Spleen (tissue), 13 donors: Measurements from ENCODE around the gene RNPEP. TPM values are rescaled to one million over a fixed set of nuclear protein-coding genes. Genes with fewer than 3 reads are reported as not detected.
A peak's percentile ranks its signal among the peaks of the same experiment; 100 is the strongest.

Source experiments
- DNase-seq: peaks from one replicate; pipeline ENCODE4 v3.0.0-alpha.2; 2020
- H3K27ac ChIP-seq, 8 donors: fragments of 200-600 bp; sonication (generic) in 7 of 8; 1 replicate in 4 of 8; 2 replicates in 4 of 8; pipeline versions ENCODE4 v1.5.0 to v1.8.0; 2016 to 2021; ENCODE audit warnings: inconsistent platforms in 4 of 8, mild to moderate bottlenecking in 4 of 8, moderate library complexity in 1 of 8
- H3K27me3 ChIP-seq, 7 donors: fragments of 200-600 bp; sonication (generic) in 6 of 7; replicated peaks in 1 of 7; 1 replicate in 4 of 7; 2 replicates in 3 of 7; pipeline versions ENCODE4 v1.5.0 to v1.8.0; 2016 to 2021; ENCODE audit warnings: inconsistent platforms in 3 of 7, mild to moderate bottlenecking in 1 of 7
- H3K36me3 ChIP-seq, 6 donors: fragments of 200-600 bp; sonication (generic) in 5 of 6; 1 replicate in 4 of 6; 2 replicates in 2 of 6; pipeline versions ENCODE4 v1.5.0 to v1.8.0; 2016 to 2021; ENCODE audit warnings: inconsistent platforms in 2 of 6
- H3K4me1 ChIP-seq, 6 donors: fragments of 200-600 bp; sonication (generic) in 5 of 6; 1 replicate in 3 of 6; 2 replicates in 3 of 6; pipeline versions ENCODE4 v1.5.0 to v1.8.0; 2016 to 2021; ENCODE audit warnings: inconsistent platforms in 3 of 6
- H3K4me3 ChIP-seq, 8 donors: fragments of 200-600 bp; sonication (generic) in 7 of 8; 1 replicate in 4 of 8; 2 replicates in 4 of 8; pipeline versions ENCODE4 v1.5.0 to v1.8.0; 2016 to 2021; ENCODE audit warnings: inconsistent platforms in 4 of 8, mild to moderate bottlenecking in 4 of 8, moderate library complexity in 2 of 8
- H3K9me3 ChIP-seq, 8 donors: fragments of 200-600 bp; sonication (generic) in 7 of 8; 1 replicate in 4 of 8; 2 replicates in 4 of 8; pipeline versions ENCODE4 v1.5.0 to v1.8.0; 2016 to 2021; ENCODE audit warnings: inconsistent platforms in 4 of 8
- POLR2A ChIP-seq, 3 donors: fragments of 450-650 bp; IDR thresholded peaks; one replicate each; pipeline ENCODE4 v1.5.1; 2017; ENCODE audit warnings: antibody characterized with exemption in 3 of 3, mild to moderate bottlenecking in 1 of 3
- POLR2AphosphoS5 ChIP-seq, 3 donors: sonication (generic); formaldehyde crosslinking; IDR thresholded peaks; one replicate each; pipeline ENCODE4 v1.5.1; 2017; ENCODE audit warnings: antibody characterized with exemption in 3 of 3
- WGBS, 5 donors: extraction: QIAGEN DNeasy Blood & Tissue Kit in 3 of 5; methylation state at CpG; one replicate each; pipeline versions ENCODE4 v1.1.5 to v1.1.7; 2013 to 2018; 5-methylcytosine and 5-hydroxymethylcytosine counted together
- intact Hi-C: fragments of 100-400 bp; cut with DNase I; formaldehyde crosslinking; loops from one replicate; pipeline ENCODE4 v1.15.0; 2023; ENCODE audit warnings: low total_unique reads
- long read RNA-seq, 2 donors: transcript quantifications; one replicate each; lab custom pipeline, GENCODE V29; 2026
- polyA plus RNA-seq, 3 donors: library from polyadenylated mRNA; stranded (reverse); fragments of 200-250 nt; gene quantifications; one replicate each; pipeline ENCODE4 v1.2.1, GENCODE V29; 2013
- total RNA-seq, 7 donors: library from RNA; depleted of rRNA in 3 of 7; stranded (reverse); fragments of >200 nt in 3 of 7; fragmentation: NEBNext Ultra II Directional in 4 of 7; extraction: Animal tissue kit (Norgen Biotek cat#: 25700) in 4 of 7; gene quantifications; one replicate each; pipeline versions ENCODE4 v1.1.0 to v1.2.1, GENCODE V29; 2016 to 2021
- TF ChIP-seq, protein P1 (sequence below), 11 experiments: fragments of 200-600 bp in 7 of 11; fragments of 450-650 bp in 4 of 11; sonication (generic) in 4 of 11; IDR thresholded peaks in 8 of 11; conservative IDR thresholded peaks in 3 of 11; 1 replicate in 7 of 11; 2 replicates in 4 of 11; pipeline versions ENCODE4 v1.4.0 to v1.8.0; 2016 to 2021; ENCODE audit warnings: antibody characterized with exemption in 11 of 11, inconsistent platforms in 4 of 11, mild to moderate bottlenecking in 1 of 11
- donor health status: healthy with polysubstance abuse.
- donor health status: DM: no; HTN: no; CAD: no; lungs with moderate emphysema.
- donor health status: DM: no; HTN: no; CAD: no.
- donor health status: Bipolar disorder and iron deficiency.
- donor health status: healthy.
- donor health status: DM: no; HTN: no; CAD: no.
- donor health status: DM: yes; HTN: yes; CAD: no.

Gene RNPEP, protein sequence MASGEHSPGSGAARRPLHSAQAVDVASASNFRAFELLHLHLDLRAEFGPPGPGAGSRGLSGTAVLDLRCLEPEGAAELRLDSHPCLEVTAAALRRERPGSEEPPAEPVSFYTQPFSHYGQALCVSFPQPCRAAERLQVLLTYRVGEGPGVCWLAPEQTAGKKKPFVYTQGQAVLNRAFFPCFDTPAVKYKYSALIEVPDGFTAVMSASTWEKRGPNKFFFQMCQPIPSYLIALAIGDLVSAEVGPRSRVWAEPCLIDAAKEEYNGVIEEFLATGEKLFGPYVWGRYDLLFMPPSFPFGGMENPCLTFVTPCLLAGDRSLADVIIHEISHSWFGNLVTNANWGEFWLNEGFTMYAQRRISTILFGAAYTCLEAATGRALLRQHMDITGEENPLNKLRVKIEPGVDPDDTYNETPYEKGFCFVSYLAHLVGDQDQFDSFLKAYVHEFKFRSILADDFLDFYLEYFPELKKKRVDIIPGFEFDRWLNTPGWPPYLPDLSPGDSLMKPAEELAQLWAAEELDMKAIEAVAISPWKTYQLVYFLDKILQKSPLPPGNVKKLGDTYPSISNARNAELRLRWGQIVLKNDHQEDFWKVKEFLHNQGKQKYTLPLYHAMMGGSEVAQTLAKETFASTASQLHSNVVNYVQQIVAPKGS
- total RNA-seq = 10 to 100 TPM; 44.6 to 69.0 (median 62.6) TPM
- 10 to 100 TPM; 24.8 to 46.2 (median 42.0) TPM for polyA plus RNA-seq
- long read RNA-seq, donor 1, transcript RNPEP-201 (11 exons, 2,427 nt) = major isoform, 15 of 22 reads
- long read RNA-seq, donor 1, partial matches to known transcripts = 7 of 22 reads
- long read RNA-seq, donor 1, other reads (novel, unspliced or antisense) = 0 of 22 reads
- long read RNA-seq, donor 2, transcript RNPEP-201 (11 exons, 2,427 nt) = major isoform, 12 of 23 reads
- long read RNA-seq, donor 2, partial matches to known transcripts = 10 of 23 reads
- long read RNA-seq, donor 2, other reads (novel, unspliced or antisense) = 0 of 23 reads

GRCh38 chr1:201982623-201983379 lies at the start of gene RNPEP:
Gene RNPEP, plus strand, starts transcription at chr1:201982648. Its CDS starts 19 bp downstream, at chr1:201982667.
- peak within 1 kb of the TSS; percentile 93 to 100 (median 97) for H3K4me3 ChIP-seq
- 0 to 1% (median 1%) methylated on average over 23 to 80 of the region's 80 CpGs for WGBS, 5 donors
- no peaks in the 10 kb centered on the region for H3K27me3 ChIP-seq
- intact Hi-C loops = no loop called here
- H3K36me3 ChIP-seq = peaks cover 0 to 2% (median 0%) of the 10 kb centered on the region in 6 donors
- H3K27ac ChIP-seq = peak within 1 kb of the TSS; percentile 82 to 97 (median 94)
- no peaks in the 10 kb centered on the region for H3K9me3 ChIP-seq
- peak; percentile 92 for DNase-seq
- peaks cover 12 to 37% (median 24%) of the 10 kb centered on the region in 6 donors for H3K4me1 ChIP-seq
- TF ChIP-seq POLR2AphosphoS5 (IDR thresholded peaks at IDR 0.05) = peak; percentile 69 to 81 (median 75)
- no peak for TF ChIP-seq POLR2A (IDR thresholded peaks at IDR 0.05)
- TF ChIP-seq, protein P1, sequence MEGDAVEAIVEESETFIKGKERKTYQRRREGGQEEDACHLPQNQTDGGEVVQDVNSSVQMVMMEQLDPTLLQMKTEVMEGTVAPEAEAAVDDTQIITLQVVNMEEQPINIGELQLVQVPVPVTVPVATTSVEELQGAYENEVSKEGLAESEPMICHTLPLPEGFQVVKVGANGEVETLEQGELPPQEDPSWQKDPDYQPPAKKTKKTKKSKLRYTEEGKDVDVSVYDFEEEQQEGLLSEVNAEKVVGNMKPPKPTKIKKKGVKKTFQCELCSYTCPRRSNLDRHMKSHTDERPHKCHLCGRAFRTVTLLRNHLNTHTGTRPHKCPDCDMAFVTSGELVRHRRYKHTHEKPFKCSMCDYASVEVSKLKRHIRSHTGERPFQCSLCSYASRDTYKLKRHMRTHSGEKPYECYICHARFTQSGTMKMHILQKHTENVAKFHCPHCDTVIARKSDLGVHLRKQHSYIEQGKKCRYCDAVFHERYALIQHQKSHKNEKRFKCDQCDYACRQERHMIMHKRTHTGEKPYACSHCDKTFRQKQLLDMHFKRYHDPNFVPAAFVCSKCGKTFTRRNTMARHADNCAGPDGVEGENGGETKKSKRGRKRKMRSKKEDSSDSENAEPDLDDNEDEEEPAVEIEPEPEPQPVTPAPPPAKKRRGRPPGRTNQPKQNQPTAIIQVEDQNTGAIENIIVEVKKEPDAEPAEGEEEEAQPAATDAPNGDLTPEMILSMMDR (IDR thresholded peaks at IDR 0.05 in 8 of 11, conservative IDR thresholded peaks at IDR 0.05 in 3 of 11) = peak in 6 of 11 experiments; percentile 18 to 41 (median 26)

- 57 to 74% (median 68%) methylated on average over 5 of the region's 5 CpGs for WGBS, 5 donors
- Histone ChIP-seq H3K4me3 (no peak overlapping the region), H3K9me3 (no peaks in the 10 kb centered on the region), H3K4me1 (peaks cover 0 to 6% (median 0%) of the 10 kb centered on the region in 6 donors), H3K27me3 (peaks cover 0 to 10% (median 0%) of the 10 kb centered on the region in 7 donors), H3K27ac (peak overlapping the region in 3 of 8 donors; percentile 3 to 40 (median 30)), H3K36me3 (no peaks in the 10 kb centered on the region)
- DNase-seq = no peak
- intact Hi-C loops = no loop called here
- TF ChIP-seq POLR2AphosphoS5 (IDR thresholded peaks at IDR 0.05) (no peak), POLR2A (IDR thresholded peaks at IDR 0.05) (no peak)
- TF ChIP-seq, protein P1 (IDR thresholded peaks at IDR 0.05 in 8 of 11, conservative IDR thresholded peaks at IDR 0.05 in 3 of 11) = no peak
Measured at GRCh38 chr1:201933840-201934430, 48.5 kb upstream of the RNPEP start.

DNA sequence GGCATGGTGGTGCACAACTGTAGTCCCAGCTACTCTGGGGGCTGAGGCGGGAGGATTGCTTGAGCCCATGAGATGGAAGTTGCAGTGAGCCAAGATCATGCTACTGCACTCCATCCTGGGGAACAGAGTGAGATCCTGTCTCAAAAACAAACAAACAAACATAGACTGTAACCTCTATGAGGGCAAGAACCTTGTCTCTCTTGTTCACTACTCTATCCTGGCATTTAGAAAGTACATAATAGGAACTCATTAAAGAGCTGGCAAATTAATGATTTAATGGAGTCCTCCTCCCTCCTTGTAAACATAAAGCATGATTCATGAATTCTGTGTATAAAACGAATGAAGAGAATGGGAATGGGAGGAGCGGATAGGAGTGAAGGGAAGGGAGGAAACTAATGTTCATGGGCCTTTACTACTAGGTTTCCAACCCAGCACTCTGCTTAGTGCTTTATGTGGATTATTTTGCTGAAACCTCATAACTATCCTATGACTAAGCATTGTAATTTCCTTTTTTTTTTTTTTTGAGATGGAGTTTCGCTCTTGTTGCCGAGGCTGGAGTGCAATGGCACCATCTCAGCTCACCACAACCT lies 44.7 kb upstream of the RNPEP start:
- no peak for TF ChIP-seq POLR2AphosphoS5 (IDR thresholded peaks at IDR 0.05)
- TF ChIP-seq, protein P1 (IDR thresholded peaks at IDR 0.05 in 8 of 11, conservative IDR thresholded peaks at IDR 0.05 in 3 of 11) = no peak
- no peak for TF ChIP-seq POLR2A (IDR thresholded peaks at IDR 0.05)
- H3K4me1 ChIP-seq = peaks cover 0 to 6% (median 0%) of the 10 kb centered on the region in 6 donors
- no peaks in the 10 kb centered on the region for H3K9me3 ChIP-seq
- H3K27me3 ChIP-seq = peaks cover 0 to 7% (median 0%) of the 10 kb centered on the region in 7 donors
- intact Hi-C loops = no loop called here
- peak overlapping the region in 2 of 8 donors; percentile 11 to 13 for H3K27ac ChIP-seq
- no peak for DNase-seq
- no peaks in the 10 kb centered on the region for H3K36me3 ChIP-seq
- WGBS, 5 donors = 52 to 65% (median 63%) methylated on average over 5 of the region's 5 CpGs
- H3K4me3 ChIP-seq = no peak overlapping the region
